H9 (cell line): ENCODE results near the gene GNRHR. TPM values are rescaled to one million over a fixed set of nuclear protein-coding genes. Genes with fewer than 3 reads are reported as not detected.

ENCODE experiments used
- DNase-seq: peaks from one replicate; pipeline ENCODE4 v3.0.0-alpha.2; 2017
- H2AFZ ChIP-seq: one replicate; pipeline ENCODE4 v1.6.1; 2013; ENCODE audit warnings: mild to moderate bottlenecking, low read length, control low read depth, moderate library complexity
- H2AK5ac ChIP-seq: 2 replicates; pipeline ENCODE4 v1.6.1; 2013; ENCODE audit warnings: low read length, control low read depth, mixed read lengths; ENCODE audit not compliant: insufficient read length
- H2BK120ac ChIP-seq: one replicate; pipeline ENCODE4 v1.6.1; 2013; ENCODE audit warnings: low read depth, mild to moderate bottlenecking, low read length, control low read depth, inconsistent platforms; ENCODE audit not compliant: poor library complexity, severe bottlenecking
- H2BK12ac ChIP-seq: 2 replicates; pipeline ENCODE4 v1.6.1; 2013; ENCODE audit warnings: low read length, control low read depth, mixed read lengths, low read depth; ENCODE audit not compliant: insufficient read length
- H2BK15ac ChIP-seq: 2 replicates; pipeline ENCODE4 v1.6.1; 2013; ENCODE audit warnings: low read depth, low read length, control low read depth
- H2BK20ac ChIP-seq: one replicate; pipeline ENCODE4 v1.6.1; 2013; ENCODE audit warnings: low read depth, mild to moderate bottlenecking, low read length, control low read depth, inconsistent platforms; ENCODE audit not compliant: poor library complexity, severe bottlenecking
- H2BK5ac ChIP-seq: 2 replicates; pipeline ENCODE4 v1.6.1; 2013; ENCODE audit warnings: low read length, control low read depth, mixed read lengths; ENCODE audit not compliant: insufficient read length
- H3K14ac ChIP-seq: 2 replicates; pipeline ENCODE4 v1.6.1; 2013; ENCODE audit warnings: low read length, control low read depth; ENCODE audit not compliant: insufficient read depth
- H3K18ac ChIP-seq: 2 replicates; pipeline ENCODE4 v1.6.1; 2013; ENCODE audit warnings: low read depth, mild to moderate bottlenecking, mixed read lengths, low read length, control low read depth; ENCODE audit not compliant: insufficient read length
- H3K23ac ChIP-seq: 2 replicates; pipeline ENCODE4 v1.6.1; 2013; ENCODE audit warnings: low read length, control low read depth, mixed read lengths, low read depth; ENCODE audit not compliant: insufficient read length
- H3K23me2 ChIP-seq: 2 replicates; pipeline ENCODE4 v1.6.1; 2013; ENCODE audit warnings: low read depth, mild to moderate bottlenecking, mixed read lengths, low read length, control low read depth; ENCODE audit not compliant: insufficient read length, poor library complexity, severe bottlenecking
- H3K27ac ChIP-seq: 2 replicates; pipeline ENCODE4 v1.5.1; 2013; ENCODE audit warnings: low read length, control low read depth, mixed read lengths, low read depth; ENCODE audit not compliant: insufficient read length
- H3K27me3 ChIP-seq: 2 replicates; pipeline ENCODE4 v1.6.1; 2013; ENCODE audit warnings: low read length, control low read depth, inconsistent platforms; ENCODE audit not compliant: insufficient read depth
- H3K4ac ChIP-seq: 2 replicates; pipeline ENCODE4 v1.6.1; 2013; ENCODE audit warnings: low read depth, mild to moderate bottlenecking, control low read depth, inconsistent platforms, low read length, moderate library complexity
- H3K4me1 ChIP-seq: 2 replicates; pipeline ENCODE4 v1.6.1; 2013; ENCODE audit warnings: low read length, control low read depth, inconsistent platforms; ENCODE audit not compliant: insufficient read depth
- H3K4me2 ChIP-seq: 2 replicates; pipeline ENCODE4 v1.6.1; 2013; ENCODE audit warnings: low read length, control low read depth, mixed read lengths; ENCODE audit not compliant: insufficient read length, insufficient read depth
- H3K56ac ChIP-seq: 2 replicates; pipeline ENCODE4 v1.6.1; 2013; ENCODE audit warnings: low read depth, mild to moderate bottlenecking, mixed read lengths, low read length, control low read depth; ENCODE audit not compliant: insufficient read length
- H3K79me1 ChIP-seq: 2 replicates; pipeline ENCODE4 v1.6.1; 2013; ENCODE audit warnings: low read depth, mild to moderate bottlenecking, moderate library complexity, low read length, control low read depth, inconsistent platforms; ENCODE audit not compliant: insufficient read depth, poor library complexity, severe bottlenecking
- H3K79me2 ChIP-seq: 2 replicates; pipeline ENCODE4 v1.6.1; 2013; ENCODE audit warnings: low read length, control low read depth, inconsistent platforms; ENCODE audit not compliant: insufficient read depth
- H3K9ac ChIP-seq: 2 replicates; pipeline ENCODE4 v1.6.1; 2013; ENCODE audit warnings: low read length, control low read depth, mixed read lengths; ENCODE audit not compliant: insufficient read length; ENCODE audit errors: extremely low read depth
- H3K9me3 ChIP-seq: one replicate; pipeline ENCODE4 v1.6.1; 2013; ENCODE audit warnings: low read depth, low read length, inconsistent platforms; ENCODE audit not compliant: control insufficient read depth
- H3T11ph ChIP-seq: one replicate; pipeline ENCODE4 v1.6.1; 2013; ENCODE audit warnings: mild to moderate bottlenecking, low read length, control low read depth, inconsistent platforms
- H4K20me1 ChIP-seq: one replicate; pipeline ENCODE4 v1.6.1; 2013; ENCODE audit not compliant: control insufficient read depth, insufficient read length, insufficient read depth
- H4K5ac ChIP-seq: 2 replicates; pipeline ENCODE4 v1.6.1; 2013; ENCODE audit warnings: low read depth, mild to moderate bottlenecking, mixed read lengths, low read length, control low read depth; ENCODE audit not compliant: insufficient read length
- H4K8ac ChIP-seq: replicated peaks from 2 replicates; pipeline ENCODE4 v1.6.1; 2013; ENCODE audit warnings: low read length, control low read depth, mixed read lengths, low read depth; ENCODE audit not compliant: insufficient read length
- H4K91ac ChIP-seq: 2 replicates; pipeline ENCODE4 v1.6.1; 2013; ENCODE audit warnings: low read depth, mild to moderate bottlenecking, moderate library complexity, mixed read lengths, low read length, control low read depth; ENCODE audit not compliant: insufficient read length
- H3K27ac Mint-ChIP-seq, 3 experiments: 2 replicates in 2 of 3; 3 replicates in 1 of 3; pipeline ENCODE4 v1.8.0; 2020 to 2021; ENCODE audit warnings: mixed read lengths in 3 of 3, mild to moderate bottlenecking in 1 of 3, moderate library complexity in 1 of 3
- H3K27me3 Mint-ChIP-seq: 2 replicates; pipeline ENCODE4 v1.8.0; 2021; ENCODE audit warnings: low read depth, mild to moderate bottlenecking, moderate library complexity, mixed read lengths
- H3K36me3 Mint-ChIP-seq, 3 experiments: 2 replicates in 2 of 3; 3 replicates in 1 of 3; pipeline ENCODE4 v1.8.0; 2020 to 2021; ENCODE audit warnings: low read depth in 3 of 3, mixed read lengths in 3 of 3; ENCODE audit not compliant: insufficient read depth in 1 of 3
- H3K4me1 Mint-ChIP-seq, 2 experiments: 2 replicates each; pipeline ENCODE4 v1.8.0; 2020; ENCODE audit warnings: mixed read lengths in 2 of 2
- H3K4me3 Mint-ChIP-seq, 2 experiments: 2 replicates in 1 of 2; 3 replicates in 1 of 2; pipeline ENCODE4 v1.8.0; 2020 to 2021; ENCODE audit warnings: mild to moderate bottlenecking in 2 of 2, mixed read lengths in 2 of 2, moderate library complexity in 1 of 2
- H3K9me3 Mint-ChIP-seq, 2 experiments: 2 replicates in 1 of 2; 3 replicates in 1 of 2; pipeline ENCODE4 v1.8.0; 2020; ENCODE audit warnings: mild to moderate bottlenecking in 2 of 2, mixed read lengths in 2 of 2, moderate library complexity in 1 of 2
- WGBS: extraction: QIAGEN DNeasy Blood & Tissue Kit; methylation state at CpG from one replicate; pipeline ENCODE4 v1.1.7; 2013; ENCODE audit warnings: missing lambda C conversion rate, low lambda C conversion rate, mixed read lengths; ENCODE audit not compliant: insufficient read length; ENCODE audit errors: extremely low coverage; 5-methylcytosine and 5-hydroxymethylcytosine counted together
- total RNA-seq: library from RNA; stranded (reverse); gene quantifications from 2 replicates; pipeline ENCODE4 v1.2.1, GENCODE V29; 2021
- TF ChIP-seq, protein P1 (sequence below): fragments of 200-600 bp; sonication (generic); conservative IDR thresholded peaks from 3 replicates; pipeline ENCODE4 v1.8.0; 2021; ENCODE audit warnings: antibody characterized with exemption, mild to moderate bottlenecking

The GNRHR gene
- total RNA-seq, 1 experiment from 2014 or later, result not detected

DNA sequence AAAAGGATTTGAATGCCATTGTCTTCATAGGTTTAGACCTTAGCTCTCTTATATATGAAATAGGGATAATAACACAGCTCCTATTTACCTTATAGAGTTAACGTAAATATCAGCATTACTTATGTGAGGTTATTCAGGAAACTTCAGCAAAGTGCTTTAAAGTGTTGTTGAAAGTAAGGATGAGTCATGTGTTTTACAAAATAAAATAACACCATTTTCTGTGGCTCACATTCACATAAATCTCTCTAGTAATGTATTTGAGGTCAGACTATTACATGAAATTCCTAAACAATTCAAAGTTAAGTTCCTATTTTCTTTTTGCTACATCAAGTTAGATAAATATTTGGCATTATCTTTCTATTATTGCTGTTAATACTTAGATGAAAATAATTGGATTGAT, 2.9 kb downstream of the GNRHR start:
- H3K27ac ChIP-seq, result no peak overlapping the region
- TF ChIP-seq, protein P1, sequence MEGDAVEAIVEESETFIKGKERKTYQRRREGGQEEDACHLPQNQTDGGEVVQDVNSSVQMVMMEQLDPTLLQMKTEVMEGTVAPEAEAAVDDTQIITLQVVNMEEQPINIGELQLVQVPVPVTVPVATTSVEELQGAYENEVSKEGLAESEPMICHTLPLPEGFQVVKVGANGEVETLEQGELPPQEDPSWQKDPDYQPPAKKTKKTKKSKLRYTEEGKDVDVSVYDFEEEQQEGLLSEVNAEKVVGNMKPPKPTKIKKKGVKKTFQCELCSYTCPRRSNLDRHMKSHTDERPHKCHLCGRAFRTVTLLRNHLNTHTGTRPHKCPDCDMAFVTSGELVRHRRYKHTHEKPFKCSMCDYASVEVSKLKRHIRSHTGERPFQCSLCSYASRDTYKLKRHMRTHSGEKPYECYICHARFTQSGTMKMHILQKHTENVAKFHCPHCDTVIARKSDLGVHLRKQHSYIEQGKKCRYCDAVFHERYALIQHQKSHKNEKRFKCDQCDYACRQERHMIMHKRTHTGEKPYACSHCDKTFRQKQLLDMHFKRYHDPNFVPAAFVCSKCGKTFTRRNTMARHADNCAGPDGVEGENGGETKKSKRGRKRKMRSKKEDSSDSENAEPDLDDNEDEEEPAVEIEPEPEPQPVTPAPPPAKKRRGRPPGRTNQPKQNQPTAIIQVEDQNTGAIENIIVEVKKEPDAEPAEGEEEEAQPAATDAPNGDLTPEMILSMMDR, result no peak
- no peak overlapping the region for H3K9ac ChIP-seq
- H3K4ac ChIP-seq, result no peak overlapping the region
- H2BK5ac ChIP-seq, result no peak overlapping the region
- no CpG with 5 or more reads among the region's 1 CpG for WGBS
- no peak overlapping the region for H3K56ac ChIP-seq
- Mint-ChIP-seq H3K4me1 (peaks cover 1% of the 10 kb centered on the region in 2 experiments; a peak in 2 of 4 replicates), H3K4me3 (no peak overlapping the region), H3K9me3 (no peaks in the 10 kb centered on the region), H3K36me3 (no peaks in the 10 kb centered on the region), H3K27ac (no peak overlapping the region), H3K27me3 (no peaks in the 10 kb centered on the region)
- no peak overlapping the region for H2AFZ ChIP-seq
- H3K4me1 ChIP-seq, result no peaks in the 10 kb centered on the region; the same call in 1 of the 2 replicates
- no peak overlapping the region for H2BK15ac ChIP-seq
- no peak overlapping the region for H3K14ac ChIP-seq
- no peak overlapping the region for H2BK120ac ChIP-seq
- H4K20me1 ChIP-seq, result no peaks in the 10 kb centered on the region
- no peak overlapping the region for H2BK12ac ChIP-seq
- H4K91ac ChIP-seq, result no peak overlapping the region
- no peak overlapping the region for H3T11ph ChIP-seq
- no peak overlapping the region for H3K23ac ChIP-seq
- DNase-seq, result no peak
- H3K9me3 ChIP-seq, result no peaks in the 10 kb centered on the region
- no peak overlapping the region for H3K18ac ChIP-seq
- no peak overlapping the region for H3K4me2 ChIP-seq
- H4K5ac ChIP-seq, result no peak overlapping the region
- H3K23me2 ChIP-seq, result no peaks in the 10 kb centered on the region
- no peak overlapping the region for H2BK20ac ChIP-seq
- H3K79me2 ChIP-seq, result no peaks in the 10 kb centered on the region
- H3K79me1 ChIP-seq, result no peaks in the 10 kb centered on the region
- no peak overlapping the region for H4K8ac ChIP-seq
- no peaks in the 10 kb centered on the region for H3K27me3 ChIP-seq
- no peak overlapping the region for H2AK5ac ChIP-seq
